Mesenchymal stem cell (in vitro differentiated cells and primary cell): ENCODE results near the gene HSFX2.
"Not testable (repeated sequence)": the region's sequence is repeated elsewhere in the genome, so short reads cannot be mapped to it uniquely, and the experiment has no call there.

ENCODE experiments used
- DNase-seq: peaks from one replicate; pipeline ENCODE4 v3.0.0-alpha.2; 2013
- H2AFZ ChIP-seq: one replicate; pipeline ENCODE4 v1.6.1; 2013; ENCODE audit warnings: low read depth, mild to moderate bottlenecking, control low read depth, inconsistent platforms, low read length, moderate library complexity
- H2AK5ac ChIP-seq: 2 replicates; pipeline ENCODE4 v1.6.1; 2013; ENCODE audit warnings: low read length, moderate library complexity, mild to moderate bottlenecking, inconsistent platforms; ENCODE audit not compliant: severe bottlenecking
- H2BK120ac ChIP-seq: one replicate; pipeline ENCODE4 v1.6.1; 2013; ENCODE audit warnings: low read depth, mild to moderate bottlenecking, inconsistent platforms, low read length, moderate library complexity
- H2BK12ac ChIP-seq, 2 experiments: one replicate each; pipeline ENCODE4 v1.6.1; 2013; ENCODE audit warnings: inconsistent platforms in 2 of 2, low read length in 2 of 2, mild to moderate bottlenecking in 2 of 2, moderate library complexity in 2 of 2, control low read depth in 1 of 2
- H2BK15ac ChIP-seq: one replicate; pipeline ENCODE4 v1.6.1; 2013; ENCODE audit warnings: mild to moderate bottlenecking, low read depth, inconsistent platforms; ENCODE audit not compliant: poor library complexity, severe bottlenecking
- H2BK5ac ChIP-seq: 2 replicates; pipeline ENCODE4 v1.6.1; 2013; ENCODE audit warnings: low read depth, mild to moderate bottlenecking, low read length, control low read depth, inconsistent platforms; ENCODE audit not compliant: poor library complexity, severe bottlenecking
- H3K14ac ChIP-seq, 2 experiments: one replicate each; pipeline ENCODE4 v1.6.1; 2013; ENCODE audit warnings: inconsistent platforms in 2 of 2, low read length in 2 of 2, control low read depth in 1 of 2, mild to moderate bottlenecking in 1 of 2, moderate library complexity in 1 of 2
- H3K18ac ChIP-seq, 2 experiments: one replicate each; pipeline ENCODE4 v1.6.1; 2013; ENCODE audit warnings: inconsistent platforms in 2 of 2, low read length in 2 of 2, control low read depth in 1 of 2, low read depth in 1 of 2, mild to moderate bottlenecking in 1 of 2
- H3K23ac ChIP-seq, 2 experiments: one replicate each; pipeline ENCODE4 v1.6.1; 2013; ENCODE audit warnings: inconsistent platforms in 2 of 2, low read length in 2 of 2, mild to moderate bottlenecking in 2 of 2, moderate library complexity in 2 of 2, control low read depth in 1 of 2
- H3K27ac ChIP-seq: 2 replicates; pipeline ENCODE4 v1.5.1; 2013; ENCODE audit warnings: mild to moderate bottlenecking, moderate library complexity, low read length, control low read depth, inconsistent platforms; ENCODE audit not compliant: poor library complexity, severe bottlenecking
- H3K27me3 ChIP-seq, 2 experiments: 2 replicates each; pipeline versions ENCODE4 v1.6.1 to v1.7.0; 2013; ENCODE audit warnings: low read length in 2 of 2, mild to moderate bottlenecking in 2 of 2, moderate library complexity in 2 of 2, control low read depth in 1 of 2, inconsistent platforms in 1 of 2; ENCODE audit not compliant: control insufficient read depth in 1 of 2, insufficient read depth in 1 of 2
- H3K36me3 ChIP-seq, 2 experiments: 2 replicates each; pipeline versions ENCODE4 v1.6.1 to v1.7.0; 2013; ENCODE audit warnings: low read length in 2 of 2, control low read depth in 1 of 2, inconsistent platforms in 1 of 2, low read depth in 1 of 2, mild to moderate bottlenecking in 1 of 2; ENCODE audit not compliant: insufficient read depth in 2 of 2, control insufficient read depth in 1 of 2
- H3K4ac ChIP-seq, 2 experiments: one replicate each; pipeline ENCODE4 v1.6.1; 2013; ENCODE audit warnings: inconsistent platforms in 2 of 2, low read length in 2 of 2, mild to moderate bottlenecking in 2 of 2, moderate library complexity in 2 of 2, control low read depth in 1 of 2, low read depth in 1 of 2
- H3K4me1 ChIP-seq: 2 replicates; pipeline ENCODE4 v1.6.1; 2013; ENCODE audit warnings: low read depth, low read length, control low read depth; ENCODE audit not compliant: control insufficient read depth, insufficient read depth
- H3K4me2 ChIP-seq: 2 replicates; pipeline ENCODE4 v1.6.1; 2013; ENCODE audit warnings: low read length, mild to moderate bottlenecking, inconsistent platforms; ENCODE audit not compliant: poor library complexity, severe bottlenecking
- H3K4me3 ChIP-seq, 2 experiments: 2 replicates each; pipeline versions ENCODE4 v1.5.1 to v1.7.0; 2013; ENCODE audit warnings: low read length in 2 of 2, mild to moderate bottlenecking in 2 of 2, control low read depth in 1 of 2, low read depth in 1 of 2; ENCODE audit not compliant: insufficient read depth in 1 of 2
- H3K79me1 ChIP-seq: replicated peaks from 2 replicates; pipeline ENCODE4 v1.6.1; 2013; ENCODE audit warnings: mild to moderate bottlenecking, control low read depth, low read length, inconsistent platforms; ENCODE audit not compliant: poor library complexity, severe bottlenecking
- H3K9ac ChIP-seq: 2 replicates; pipeline ENCODE4 v1.7.0; 2013; ENCODE audit warnings: mild to moderate bottlenecking, low read length, moderate library complexity
- H3K9me3 ChIP-seq: 2 replicates; pipeline ENCODE4 v1.7.0; 2013; ENCODE audit warnings: mild to moderate bottlenecking, low read length; ENCODE audit not compliant: control insufficient read depth
- H4K8ac ChIP-seq: one replicate; pipeline ENCODE4 v1.6.1; 2013; ENCODE audit warnings: inconsistent platforms, mild to moderate bottlenecking, low read length, moderate library complexity
- H4K91ac ChIP-seq: one replicate; pipeline ENCODE4 v1.6.1; 2013; ENCODE audit warnings: mild to moderate bottlenecking, low read length, inconsistent platforms
- WGBS: methylation state at CpG from one replicate; pipeline ENCODE4 v1.1.7; 2013; ENCODE audit warnings: mixed read lengths; 5-methylcytosine and 5-hydroxymethylcytosine counted together

HSFX2 gene

GRCh38 chrX:149555251-149555650 lies 39.9 kb downstream of the HSFX2 start:
- not testable (repeated sequence) for H2AFZ ChIP-seq, H3K4me1 ChIP-seq, H2BK5ac ChIP-seq, H3K27me3 ChIP-seq, H2BK12ac ChIP-seq, H2BK15ac ChIP-seq, H3K79me1 ChIP-seq, H3K4me2 ChIP-seq, H2AK5ac ChIP-seq, H2BK120ac ChIP-seq, H3K9ac ChIP-seq, H3K14ac ChIP-seq, H3K27ac ChIP-seq, H3K4ac ChIP-seq, H4K91ac ChIP-seq, H3K23ac ChIP-seq, DNase-seq, H4K8ac ChIP-seq, H3K4me3 ChIP-seq, H3K18ac ChIP-seq, H3K9me3 ChIP-seq, H3K36me3 ChIP-seq
- whole genome bisulfite sequencing = no CpG with 5 or more reads among the region's 4 CpGs

GRCh38 chrX:149551939-149552248 lies 43.2 kb downstream of the HSFX2 start:
- H3K23ac ChIP-seq, H3K18ac ChIP-seq, H2AFZ ChIP-seq, H4K8ac ChIP-seq, H2BK120ac ChIP-seq, H3K36me3 ChIP-seq, H3K4me1 ChIP-seq, H3K4me2 ChIP-seq, H4K91ac ChIP-seq, H2BK5ac ChIP-seq, H2BK12ac ChIP-seq, H2AK5ac ChIP-seq, H3K4ac ChIP-seq, H3K9me3 ChIP-seq, H2BK15ac ChIP-seq, H3K27ac ChIP-seq, DNase-seq, H3K14ac ChIP-seq, H3K9ac ChIP-seq, H3K79me1 ChIP-seq, H3K4me3 ChIP-seq, H3K27me3 ChIP-seq: not testable (repeated sequence)
- no CpG with 5 or more reads among the region's 6 CpGs for WGBS

- H3K4me1 ChIP-seq, H4K8ac ChIP-seq, H2AFZ ChIP-seq, H3K9me3 ChIP-seq, H3K18ac ChIP-seq, H3K9ac ChIP-seq, H3K23ac ChIP-seq, H2BK5ac ChIP-seq, H3K27me3 ChIP-seq, H3K79me1 ChIP-seq, H2BK120ac ChIP-seq, H3K27ac ChIP-seq, H3K4me2 ChIP-seq, H2AK5ac ChIP-seq, H4K91ac ChIP-seq, H3K14ac ChIP-seq, H2BK12ac ChIP-seq, H3K4ac ChIP-seq, H3K36me3 ChIP-seq, H2BK15ac ChIP-seq, H3K4me3 ChIP-seq, DNase-seq: not testable (repeated sequence)
- no CpG with 5 or more reads among the region's 4 CpGs for WGBS
These were observed 43.7 kb downstream of the HSFX2 start for GRCh38 chrX:149551245-149551938.

- not testable (repeated sequence) for H2BK120ac ChIP-seq, H3K79me1 ChIP-seq, DNase-seq, H3K36me3 ChIP-seq, H3K4ac ChIP-seq, H2BK15ac ChIP-seq, H3K14ac ChIP-seq, H3K4me1 ChIP-seq, H4K91ac ChIP-seq, H3K9ac ChIP-seq, H3K4me3 ChIP-seq, H3K27ac ChIP-seq, H2BK12ac ChIP-seq, H3K9me3 ChIP-seq, H2AK5ac ChIP-seq, H3K27me3 ChIP-seq, H2AFZ ChIP-seq, H3K23ac ChIP-seq, H4K8ac ChIP-seq, H3K4me2 ChIP-seq, H2BK5ac ChIP-seq, H3K18ac ChIP-seq
- no CpG with 5 or more reads among the region's 1 CpG for WGBS
These were observed 44.7 kb downstream of the HSFX2 start for GRCh38 chrX:149550454-149550853.
